Measurements from ENCODE around the gene PLIN5.

Gene PLIN5, protein sequence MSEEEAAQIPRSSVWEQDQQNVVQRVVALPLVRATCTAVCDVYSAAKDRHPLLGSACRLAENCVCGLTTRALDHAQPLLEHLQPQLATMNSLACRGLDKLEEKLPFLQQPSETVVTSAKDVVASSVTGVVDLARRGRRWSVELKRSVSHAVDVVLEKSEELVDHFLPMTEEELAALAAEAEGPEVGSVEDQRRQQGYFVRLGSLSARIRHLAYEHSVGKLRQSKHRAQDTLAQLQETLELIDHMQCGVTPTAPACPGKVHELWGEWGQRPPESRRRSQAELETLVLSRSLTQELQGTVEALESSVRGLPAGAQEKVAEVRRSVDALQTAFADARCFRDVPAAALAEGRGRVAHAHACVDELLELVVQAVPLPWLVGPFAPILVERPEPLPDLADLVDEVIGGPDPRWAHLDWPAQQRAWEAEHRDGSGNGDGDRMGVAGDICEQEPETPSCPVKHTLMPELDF
- total RNA-seq, result 0 to 0.35 (median 0) reads per million in 3 donors

DNA sequence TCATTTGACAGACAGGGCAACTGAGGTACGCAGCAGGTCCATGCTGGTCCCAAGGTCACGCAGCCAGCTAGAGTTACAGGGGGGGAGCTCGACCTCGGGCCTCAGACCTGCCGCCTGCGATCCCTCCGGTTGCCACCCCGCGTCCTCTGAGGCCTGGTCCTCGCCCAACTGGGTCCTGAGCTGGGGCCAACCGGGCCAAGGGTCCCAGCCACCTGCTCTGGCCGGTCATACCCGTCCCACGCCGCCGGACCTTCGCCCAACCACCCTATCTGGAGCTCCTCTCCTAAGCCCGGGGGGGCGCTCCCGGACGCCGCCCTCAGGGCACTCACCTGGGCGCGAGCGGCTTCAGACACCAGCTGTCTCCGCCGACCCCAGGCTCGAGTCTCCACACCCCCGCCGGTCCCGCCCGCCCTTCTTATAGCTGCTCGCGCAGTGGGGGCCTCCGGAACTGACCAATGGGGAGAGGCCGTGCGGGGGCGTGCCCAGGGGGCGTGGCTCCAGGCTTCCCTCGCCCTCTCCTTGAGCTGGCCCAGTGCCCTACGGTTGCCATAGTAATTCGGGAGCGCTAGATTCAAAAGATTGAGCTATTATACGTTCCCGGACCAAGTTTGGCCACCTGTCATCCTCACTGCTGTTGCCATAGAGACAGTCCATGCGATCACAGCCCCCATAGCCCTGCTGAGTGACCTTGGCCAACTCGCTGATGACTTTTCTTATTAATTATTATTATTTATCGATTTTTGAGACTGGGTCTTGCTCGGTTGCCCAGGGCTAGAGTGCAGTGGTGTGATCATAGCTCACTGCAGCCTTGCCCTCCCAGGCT, at the start of gene PLIN5:
TSS of gene PLIN5 (minus strand) at position 389 of the 823 bp plus-strand sequence. CDS start 1,150 bp downstream, outside the sequence.
- Histone ChIP-seq H3K4me1 (ENCODE audit: control insufficient read depth, insufficient read depth, low read length, poor library complexity, severe bottlenecking) (peaks cover 4% of the 10 kb centered on the region), H3K9me3 (ENCODE audit: control insufficient read depth, low read length) (no peaks in the 10 kb centered on the region), H3K27me3 (replicated peaks; ENCODE audit: control insufficient read depth, insufficient read depth, low read length, poor library complexity, severe bottlenecking) (no peaks in the 10 kb centered on the region), H3K27ac (ENCODE audit: insufficient read depth, low read length, poor library complexity, severe bottlenecking) (no peak within 1 kb of the TSS), H3K4me3 (ENCODE audit: insufficient read depth, low read depth, low read length, poor library complexity, severe bottlenecking) (no peak within 1 kb of the TSS), H3K36me3 (ENCODE audit: control insufficient read depth, insufficient read depth, low read length) (no peaks in the 10 kb centered on the region)
- DNase-seq, result peak in 1 of 3 donors; percentile 14

DNA sequence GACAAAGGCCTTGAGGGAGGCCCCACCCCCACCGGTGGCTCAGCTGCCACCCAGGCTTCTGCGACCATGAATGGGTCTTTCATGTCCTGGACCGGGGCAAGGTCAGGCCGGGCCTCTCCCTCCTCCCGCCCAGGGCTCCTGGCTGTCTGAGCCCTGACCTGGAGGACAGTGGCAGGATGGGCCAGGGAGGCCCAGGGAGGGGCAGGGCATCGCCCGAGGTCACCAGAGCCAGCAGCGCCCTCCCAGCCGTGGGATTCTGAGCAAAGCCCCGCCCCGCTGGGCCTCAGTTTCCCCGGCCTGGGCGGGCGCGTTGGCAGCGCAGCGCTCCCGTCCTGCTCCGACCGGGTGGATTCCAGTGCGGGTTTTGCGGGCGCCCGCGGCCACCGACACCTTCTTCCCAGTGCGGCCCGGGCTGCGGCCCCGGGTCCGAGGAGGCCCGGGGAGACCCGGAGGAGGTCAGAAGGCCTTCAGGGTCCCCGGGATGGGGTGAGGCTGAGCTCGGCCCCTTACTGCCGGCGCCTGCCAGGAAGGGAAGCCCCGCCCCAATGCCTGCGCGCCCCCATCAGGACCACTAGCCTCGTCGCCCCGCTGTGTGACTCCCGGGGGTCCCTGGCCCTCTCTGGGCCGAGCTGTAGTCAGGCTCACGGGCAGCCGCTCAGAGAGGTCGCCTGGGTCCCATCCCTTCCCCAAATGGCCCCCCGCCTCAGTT, 49.1 kb upstream of the PLIN5 start:
- H3K9me3 ChIP-seq (ENCODE audit: control insufficient read depth, low read length), result no peaks in the 10 kb centered on the region
- no peak overlapping the region for H3K27ac ChIP-seq (ENCODE audit: insufficient read depth, low read length, poor library complexity, severe bottlenecking)
- H3K4me1 ChIP-seq (ENCODE audit: control insufficient read depth, insufficient read depth, low read length, poor library complexity, severe bottlenecking), result peaks cover 16% of the 10 kb centered on the region
- peak overlapping the region; percentile 17 for H3K4me3 ChIP-seq (ENCODE audit: insufficient read depth, low read depth, low read length, poor library complexity, severe bottlenecking)
- no peaks in the 10 kb centered on the region for H3K36me3 ChIP-seq (ENCODE audit: control insufficient read depth, insufficient read depth, low read length)
- DNase-seq, result no peak
- peaks cover 40% of the 10 kb centered on the region for H3K27me3 ChIP-seq (replicated peaks; ENCODE audit: control insufficient read depth, insufficient read depth, low read length, poor library complexity, severe bottlenecking)

DNA sequence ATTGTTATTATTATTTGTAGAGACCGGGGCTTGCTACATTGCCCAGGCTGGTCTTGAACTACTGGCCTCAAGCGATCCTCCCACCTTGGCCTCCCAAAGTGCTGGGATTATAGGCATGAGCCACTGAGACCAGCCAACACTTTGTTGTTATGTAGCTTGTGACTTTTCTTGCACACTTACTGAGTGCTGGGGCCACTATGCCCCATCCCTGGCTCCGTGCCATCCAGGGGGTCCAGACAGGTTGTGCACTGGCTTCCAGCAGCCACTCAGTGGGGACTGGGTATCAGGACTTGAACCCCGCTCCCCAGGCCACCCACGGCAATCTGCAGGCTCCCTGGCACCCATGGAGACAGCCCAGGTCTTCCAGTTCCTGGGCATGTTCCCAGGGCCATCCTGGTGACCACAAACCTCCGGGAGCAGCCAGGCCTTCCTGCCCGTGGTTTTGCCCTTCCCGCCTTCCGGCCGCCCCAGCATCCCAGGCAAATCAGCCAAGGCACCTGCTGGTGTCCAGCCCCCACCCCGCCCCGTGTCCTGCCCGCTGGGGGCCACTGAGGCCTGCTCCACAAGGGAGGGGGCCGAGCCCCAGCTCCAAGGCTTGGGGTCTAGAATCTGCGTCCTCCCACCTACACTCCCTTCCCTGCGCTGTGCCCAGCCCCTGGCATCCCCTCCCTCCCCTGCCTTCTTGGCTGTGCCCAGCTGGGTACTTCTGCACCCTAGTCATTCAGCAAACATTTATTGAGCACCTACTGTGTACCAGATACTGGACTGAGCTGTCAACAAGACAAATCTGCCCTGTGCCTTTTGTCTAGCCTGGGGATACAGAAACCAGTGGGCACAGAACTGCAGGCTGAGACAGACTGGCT, 48.2 kb upstream of the PLIN5 start:
- no peak overlapping the region for H3K27ac ChIP-seq (ENCODE audit: insufficient read depth, low read length, poor library complexity, severe bottlenecking)
- H3K4me1 ChIP-seq (ENCODE audit: control insufficient read depth, insufficient read depth, low read length, poor library complexity, severe bottlenecking), result peaks cover 16% of the 10 kb centered on the region
- H3K36me3 ChIP-seq (ENCODE audit: control insufficient read depth, insufficient read depth, low read length), result no peaks in the 10 kb centered on the region
- DNase-seq, result no peak
- H3K4me3 ChIP-seq (ENCODE audit: insufficient read depth, low read depth, low read length, poor library complexity, severe bottlenecking), result no peak overlapping the region
- H3K27me3 ChIP-seq (replicated peaks; ENCODE audit: control insufficient read depth, insufficient read depth, low read length, poor library complexity, severe bottlenecking), result peaks cover 47% of the 10 kb centered on the region
- no peaks in the 10 kb centered on the region for H3K9me3 ChIP-seq (ENCODE audit: control insufficient read depth, low read length)

DNA sequence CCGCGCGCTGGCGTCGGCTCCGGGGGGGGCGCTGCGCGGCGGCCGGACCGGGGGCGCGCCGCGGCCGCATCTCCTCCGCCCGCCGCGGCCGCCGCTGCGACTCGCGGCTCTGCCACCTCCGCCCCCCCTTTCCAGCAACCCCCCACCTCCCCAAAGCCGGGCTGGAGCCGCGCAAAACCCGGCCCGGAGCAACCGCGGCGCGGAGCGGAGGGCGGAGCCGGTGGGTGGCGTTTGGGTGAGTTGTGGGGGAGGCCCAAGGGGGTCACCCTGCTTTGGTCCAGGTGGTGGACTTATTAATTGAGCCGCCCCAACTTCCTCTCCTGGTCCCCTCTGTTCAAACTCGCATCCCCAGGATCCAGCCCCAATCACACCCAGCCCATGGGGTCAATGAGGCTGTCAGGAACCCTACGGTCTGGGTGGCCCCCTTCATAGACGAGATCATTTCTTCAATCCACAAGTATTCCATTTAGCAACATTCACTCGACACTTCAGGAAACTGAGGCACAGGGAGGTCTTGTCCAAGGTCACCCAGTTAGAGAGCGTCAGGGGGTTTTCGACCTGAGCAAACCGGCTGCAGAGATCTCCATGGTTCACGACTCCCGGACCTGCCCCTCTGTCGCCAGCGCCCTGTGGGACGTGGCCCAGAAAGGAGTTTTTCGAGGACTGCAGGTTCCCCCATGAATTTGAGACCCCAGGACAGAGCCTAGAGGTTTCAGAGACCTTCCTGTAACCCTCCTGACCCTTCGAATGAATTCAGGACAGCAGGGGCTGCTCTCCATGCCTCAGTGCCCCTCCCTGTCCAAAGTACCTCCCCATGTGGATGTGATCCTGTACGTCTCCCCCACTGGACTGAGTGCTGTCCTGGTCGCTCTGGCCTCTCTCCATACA, 46.9 kb upstream of the PLIN5 start:
- Histone ChIP-seq H3K9me3 (ENCODE audit: control insufficient read depth, low read length) (no peaks in the 10 kb centered on the region), H3K36me3 (ENCODE audit: control insufficient read depth, insufficient read depth, low read length) (no peaks in the 10 kb centered on the region), H3K4me1 (ENCODE audit: control insufficient read depth, insufficient read depth, low read length, poor library complexity, severe bottlenecking) (peaks cover 16% of the 10 kb centered on the region), H3K27me3 (replicated peaks; ENCODE audit: control insufficient read depth, insufficient read depth, low read length, poor library complexity, severe bottlenecking) (peaks cover 47% of the 10 kb centered on the region), H3K27ac (ENCODE audit: insufficient read depth, low read length, poor library complexity, severe bottlenecking) (no peak overlapping the region), H3K4me3 (ENCODE audit: insufficient read depth, low read depth, low read length, poor library complexity, severe bottlenecking) (no peak overlapping the region)
- no peak for DNase-seq

DNA sequence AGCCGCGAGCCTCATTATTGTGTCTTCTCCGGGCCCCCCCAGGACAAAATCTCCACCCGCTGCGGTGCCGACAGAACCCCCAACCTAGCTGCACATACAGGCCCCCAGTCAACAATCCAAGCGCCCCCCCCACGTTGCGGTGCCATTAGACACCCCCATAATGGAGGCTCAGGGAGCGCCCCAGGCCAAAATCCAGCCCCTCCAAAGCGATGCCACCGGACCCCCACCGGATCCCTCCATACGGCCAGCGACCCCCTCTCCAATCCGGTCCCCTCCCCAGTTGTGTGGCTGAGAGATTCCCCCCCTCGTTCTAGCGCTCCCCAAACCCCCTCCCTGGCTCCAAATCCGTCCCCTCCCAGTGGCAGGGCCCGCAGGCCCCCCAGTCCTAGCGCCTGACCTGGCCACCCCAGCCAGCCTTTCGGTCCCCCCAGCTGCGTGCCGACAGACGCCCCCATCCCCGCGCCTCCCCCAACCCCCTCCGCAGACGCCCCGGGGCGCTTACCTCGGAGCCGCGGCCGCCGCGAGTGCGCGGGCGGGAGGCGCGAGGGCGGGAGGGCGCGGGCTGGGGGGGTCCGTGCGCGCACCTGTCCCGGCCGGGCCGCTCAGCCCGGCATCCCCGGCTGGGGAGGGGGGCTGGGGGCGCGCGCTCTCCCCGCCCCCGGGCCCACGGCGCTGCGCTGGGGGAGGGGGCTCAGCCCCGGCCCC, 46.1 kb upstream of the PLIN5 start:
- H3K36me3 ChIP-seq (ENCODE audit: control insufficient read depth, insufficient read depth, low read length), result no peaks in the 10 kb centered on the region
- peaks cover 16% of the 10 kb centered on the region for H3K4me1 ChIP-seq (ENCODE audit: control insufficient read depth, insufficient read depth, low read length, poor library complexity, severe bottlenecking)
- peaks cover 47% of the 10 kb centered on the region for H3K27me3 ChIP-seq (replicated peaks; ENCODE audit: control insufficient read depth, insufficient read depth, low read length, poor library complexity, severe bottlenecking)
- H3K4me3 ChIP-seq (ENCODE audit: insufficient read depth, low read depth, low read length, poor library complexity, severe bottlenecking), result no peak overlapping the region
- H3K27ac ChIP-seq (ENCODE audit: insufficient read depth, low read length, poor library complexity, severe bottlenecking), result no peak overlapping the region
- no peak for DNase-seq
- no peaks in the 10 kb centered on the region for H3K9me3 ChIP-seq (ENCODE audit: control insufficient read depth, low read length)

DNA sequence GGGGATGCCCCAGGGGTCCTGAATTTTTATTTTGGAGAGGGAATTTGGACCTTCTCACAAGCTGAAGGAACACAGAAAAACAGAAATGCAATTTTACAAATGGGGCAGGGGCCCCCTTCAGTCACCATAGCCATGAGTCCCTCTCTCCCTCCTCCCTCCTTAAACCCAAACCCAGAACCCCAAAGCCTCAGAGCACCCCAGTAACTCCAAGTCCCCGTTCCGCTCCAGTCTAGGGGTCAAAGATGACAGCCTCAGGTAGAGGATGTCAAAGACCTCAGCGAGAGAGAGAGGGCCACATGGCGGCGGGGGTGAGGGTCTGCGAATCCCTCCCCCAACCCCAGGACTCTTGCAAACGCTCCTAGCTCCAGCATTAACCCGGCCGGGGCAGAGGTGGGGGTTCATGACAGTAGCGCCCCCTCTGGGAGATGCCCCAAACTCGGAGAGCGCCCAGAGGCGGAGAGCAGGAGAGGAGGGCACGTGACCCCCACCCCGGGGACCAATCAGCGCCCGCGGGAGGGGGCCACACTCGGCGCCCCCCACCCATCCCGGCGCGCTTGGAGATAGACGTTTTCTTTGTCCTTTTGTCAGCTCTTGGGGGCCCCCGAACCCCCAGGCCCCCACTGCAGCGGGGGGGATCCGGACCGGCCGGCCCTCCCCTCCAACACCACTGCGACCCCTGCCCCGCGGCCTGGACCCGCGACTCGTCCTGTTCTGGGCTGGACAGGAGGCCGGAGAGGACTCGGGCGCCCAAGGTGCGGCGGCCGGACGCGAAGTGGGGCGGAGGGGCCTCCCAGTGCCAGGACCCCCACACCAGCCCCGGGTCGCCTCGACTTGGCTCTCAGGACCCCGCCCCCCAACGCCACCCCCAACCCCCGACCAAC, 45.2 kb upstream of the PLIN5 start:
- H3K9me3 ChIP-seq (ENCODE audit: control insufficient read depth, low read length), result no peaks in the 10 kb centered on the region
- no peak overlapping the region for H3K27ac ChIP-seq (ENCODE audit: insufficient read depth, low read length, poor library complexity, severe bottlenecking)
- H3K36me3 ChIP-seq (ENCODE audit: control insufficient read depth, insufficient read depth, low read length), result no peaks in the 10 kb centered on the region
- H3K4me3 ChIP-seq (ENCODE audit: insufficient read depth, low read depth, low read length, poor library complexity, severe bottlenecking), result no peak overlapping the region
- H3K4me1 ChIP-seq (ENCODE audit: control insufficient read depth, insufficient read depth, low read length, poor library complexity, severe bottlenecking), result peaks cover 16% of the 10 kb centered on the region
- peaks cover 49% of the 10 kb centered on the region for H3K27me3 ChIP-seq (replicated peaks; ENCODE audit: control insufficient read depth, insufficient read depth, low read length, poor library complexity, severe bottlenecking)
- no peak for DNase-seq

DNA sequence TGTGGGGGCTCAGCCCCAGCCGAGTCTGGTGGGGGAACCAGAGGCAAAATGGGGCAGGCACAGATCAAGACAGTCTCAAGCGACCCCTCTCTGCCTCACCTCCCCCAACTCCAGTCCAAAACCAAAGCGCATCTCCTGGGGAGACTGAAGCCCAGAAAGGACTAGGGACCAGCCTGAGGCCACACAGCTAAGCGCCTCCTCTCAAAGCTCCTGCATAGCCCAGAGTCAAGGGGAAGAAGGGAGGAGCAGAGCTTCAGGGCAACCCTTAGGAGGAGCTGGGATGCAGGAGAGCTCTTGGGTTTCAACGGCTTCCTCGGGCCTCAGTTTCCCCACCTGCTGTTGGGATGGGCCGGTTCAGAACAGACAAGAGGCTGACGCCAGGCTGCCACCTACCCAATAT, 44.4 kb upstream of the PLIN5 start:
- H3K4me1 ChIP-seq (ENCODE audit: control insufficient read depth, insufficient read depth, low read length, poor library complexity, severe bottlenecking), result peaks cover 12% of the 10 kb centered on the region
- peaks cover 46% of the 10 kb centered on the region for H3K27me3 ChIP-seq (replicated peaks; ENCODE audit: control insufficient read depth, insufficient read depth, low read length, poor library complexity, severe bottlenecking)

More for the DNA sequence above, 44.4 kb upstream of the PLIN5 start:
- no peak overlapping the region for H3K4me3 ChIP-seq (ENCODE audit: insufficient read depth, low read depth, low read length, poor library complexity, severe bottlenecking)
- no peak overlapping the region for H3K27ac ChIP-seq (ENCODE audit: insufficient read depth, low read length, poor library complexity, severe bottlenecking)
- H3K9me3 ChIP-seq (ENCODE audit: control insufficient read depth, low read length), result no peaks in the 10 kb centered on the region
- no peaks in the 10 kb centered on the region for H3K36me3 ChIP-seq (ENCODE audit: control insufficient read depth, insufficient read depth, low read length)
- DNase-seq, result no peak
